ENCODE data around the gene XCR1.
"Not testable (repeated sequence)": the region's sequence is repeated elsewhere in the genome, so short reads cannot be mapped to it uniquely, and the experiment has no call there.

The XCR1 gene

DNA sequence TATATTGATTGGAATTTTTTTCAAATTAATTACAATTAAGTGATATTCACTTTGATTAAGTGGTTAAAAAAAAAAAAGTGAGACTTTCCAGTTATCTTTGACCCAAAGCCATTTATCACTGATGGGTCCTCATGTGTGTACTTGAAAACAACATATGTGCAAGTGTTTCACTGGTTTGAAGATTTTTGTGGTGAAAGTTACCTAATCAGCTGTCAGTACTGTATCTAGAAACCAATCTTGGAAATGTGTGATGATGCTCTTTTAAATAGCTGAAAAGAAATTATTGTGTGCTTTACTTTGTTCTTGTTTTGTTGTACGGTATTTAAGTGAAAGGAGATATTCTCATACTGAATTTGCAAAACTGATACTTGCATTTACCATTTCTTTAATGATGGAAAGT is 11.6 kb upstream of the XCR1 start:
- no peak for DNase-seq (ENCODE audit: low read depth, low spot score)

GRCh38 chr3:46038071-46038470 is 10.8 kb upstream of the XCR1 start:
- not testable (repeated sequence) for DNase-seq (ENCODE audit: low read depth, low spot score)

DNA sequence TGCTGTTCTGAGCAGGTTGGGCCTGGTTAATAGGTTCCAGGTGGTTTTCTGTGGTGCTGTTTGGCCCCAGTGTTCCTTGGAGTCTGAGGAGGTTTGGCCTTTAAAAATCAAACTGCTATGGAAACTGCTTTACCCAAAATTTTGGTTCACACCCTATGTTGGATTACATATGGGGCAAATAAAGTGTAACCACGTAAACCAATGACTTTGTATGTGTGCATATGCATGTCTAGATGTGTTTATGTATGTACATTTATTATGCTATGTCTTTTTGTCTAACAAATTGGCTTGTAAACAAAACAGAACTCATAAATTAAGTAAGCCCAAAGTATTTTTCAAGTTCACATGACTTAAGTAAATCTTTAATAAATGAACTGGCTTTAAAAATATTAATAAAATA is 8.9 kb upstream of the XCR1 start:
- DNase-seq (ENCODE audit: low read depth, low spot score), result no peak

DNA sequence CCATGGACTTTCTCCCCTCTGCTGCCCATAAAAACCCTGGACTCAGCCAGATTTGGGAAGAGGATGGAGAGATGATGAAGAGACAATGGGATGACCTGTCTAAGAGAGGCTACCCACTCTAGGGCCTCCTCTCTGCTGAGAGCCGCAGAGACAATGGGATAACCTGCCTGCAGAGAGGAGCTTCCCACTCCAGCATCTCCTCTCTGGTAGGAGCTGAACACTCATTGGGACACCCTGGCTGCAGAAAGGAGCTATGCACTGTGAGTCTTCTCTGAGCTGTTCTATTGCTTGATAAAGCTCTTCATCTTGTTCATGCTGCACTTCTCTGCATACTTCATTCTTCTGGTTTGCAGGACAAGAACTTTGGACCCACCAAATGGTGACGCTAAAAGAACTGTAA is 4.5 kb upstream of the XCR1 start:
- no peak for DNase-seq (ENCODE audit: low read depth, low spot score)

DNA sequence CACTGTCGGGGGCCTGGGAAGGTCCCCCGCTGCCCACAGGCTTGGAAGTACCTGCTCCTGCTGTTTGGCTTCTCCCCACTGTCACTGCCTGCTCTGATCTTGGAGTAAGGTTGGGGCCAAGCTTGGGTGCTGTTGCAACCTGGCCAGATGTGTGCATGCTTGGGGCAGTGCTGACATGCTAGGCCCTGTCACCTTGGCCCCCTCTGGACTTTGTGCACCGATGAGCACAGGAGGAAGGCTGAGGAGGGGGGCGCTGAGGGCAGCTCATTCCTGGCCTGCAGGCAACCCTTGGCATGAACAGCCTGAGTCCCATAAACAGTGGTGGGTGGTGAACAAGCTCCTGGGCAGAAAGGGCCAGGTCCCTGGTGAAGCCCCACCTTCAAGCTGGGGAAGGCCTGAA is 4.0 kb upstream of the XCR1 start:
- no peak for DNase-seq (ENCODE audit: low read depth, low spot score)

GRCh38 chr3:46030626-46031025 is 3.3 kb upstream of the XCR1 start:
- no peak for DNase-seq (ENCODE audit: low read depth, low spot score)

DNA sequence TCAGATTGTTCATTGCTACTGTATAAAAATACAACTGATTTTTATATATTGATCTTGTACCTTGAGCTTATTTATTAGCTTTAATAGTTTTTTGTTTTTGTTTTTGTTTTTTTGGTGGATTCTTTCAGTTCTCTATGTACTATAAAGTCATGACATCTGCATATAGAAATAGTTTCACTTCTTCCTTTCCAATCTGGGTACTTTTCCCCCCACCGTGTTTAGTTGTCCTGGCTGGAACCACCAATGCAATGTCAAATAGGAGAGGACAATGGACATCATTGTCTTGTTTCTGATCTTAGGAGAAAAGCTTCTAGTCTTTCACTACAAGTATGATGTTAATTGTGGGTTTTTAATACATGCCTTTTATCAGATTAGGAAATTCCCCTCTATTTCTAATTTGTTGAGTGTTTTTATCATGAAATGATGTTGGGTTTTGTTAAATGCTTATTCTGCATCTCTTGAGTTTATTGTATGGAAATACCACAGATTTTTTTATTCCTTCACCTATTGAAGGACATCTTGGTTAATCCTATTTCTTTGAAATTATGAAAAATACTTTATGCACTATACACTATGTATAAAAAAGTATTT is 2.8 kb upstream of the XCR1 start:
- no peak for DNase-seq (ENCODE audit: low read depth, low spot score)

DNA sequence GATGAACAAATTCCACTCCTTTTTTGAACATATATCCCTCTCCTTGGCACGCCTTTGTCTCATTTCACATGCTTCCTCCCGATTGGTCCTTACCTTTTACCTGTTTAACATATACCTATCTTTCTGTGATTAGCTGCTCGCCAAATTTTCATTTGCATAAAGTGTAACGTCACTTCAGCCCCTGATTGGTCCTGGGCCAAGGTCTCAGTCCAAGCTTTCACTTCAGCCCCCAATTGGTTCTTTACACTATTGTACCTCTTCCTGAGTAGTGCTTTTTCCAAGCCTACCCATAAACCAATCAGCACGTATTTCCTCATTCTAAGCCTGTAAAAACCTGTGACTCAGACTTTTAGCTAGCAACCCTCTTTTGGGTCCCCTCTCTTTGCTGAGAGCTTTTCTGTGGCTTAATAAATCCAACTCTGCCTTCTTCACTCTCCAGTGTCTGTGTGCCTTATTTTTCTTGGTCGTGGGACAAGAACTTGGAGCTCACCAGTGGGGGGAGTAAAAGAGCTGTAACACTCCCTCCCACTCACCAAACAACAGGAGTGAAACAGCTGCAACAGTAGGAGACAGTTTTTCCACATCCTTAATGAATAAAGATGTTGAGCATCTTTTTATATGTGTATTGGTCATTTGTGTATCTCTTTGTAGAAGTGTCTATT is 584 bp upstream of the XCR1 start:
- DNase-seq (ENCODE audit: low read depth, low spot score), result no peak

DNA sequence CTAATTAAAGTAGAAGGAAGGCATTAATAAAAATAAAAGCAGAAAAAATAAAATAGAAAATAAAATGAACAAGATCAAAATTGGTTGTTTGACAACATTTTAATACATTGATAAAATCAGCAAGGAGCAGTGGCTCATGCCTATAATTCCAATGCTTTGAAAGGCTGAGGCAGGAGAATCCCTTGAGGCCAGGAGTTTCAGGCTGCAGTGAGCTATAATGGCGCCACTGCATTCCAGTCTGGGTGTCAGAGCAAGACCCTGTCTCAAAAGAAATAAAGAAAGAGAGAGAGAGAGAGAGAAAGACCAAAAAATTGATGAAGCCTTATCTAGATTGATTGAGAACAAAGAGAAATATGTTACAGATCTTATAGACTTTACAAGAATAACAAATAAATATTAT is 2.1 kb downstream of the XCR1 start:
- no peak for DNase-seq (ENCODE audit: low read depth, low spot score)

DNA sequence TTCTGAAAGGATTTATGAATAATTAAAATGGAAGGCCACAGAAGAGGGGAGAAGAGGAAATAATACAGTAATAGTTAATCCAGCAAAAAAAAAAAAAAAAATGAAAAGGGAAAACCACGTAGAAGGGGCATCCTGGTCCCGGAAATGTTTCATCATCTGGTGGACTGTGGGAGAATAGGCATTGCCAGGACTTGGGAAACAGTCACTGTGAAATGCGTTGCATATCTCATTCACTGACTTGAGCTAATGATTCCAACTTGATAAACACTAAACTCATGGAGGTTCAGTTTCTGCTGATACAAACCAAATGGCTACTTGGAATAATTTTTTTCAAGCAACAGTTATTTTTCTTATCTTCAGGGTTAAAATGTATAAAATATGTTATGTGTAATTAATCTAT is 3.2 kb downstream of the XCR1 start:
- no peak for DNase-seq (ENCODE audit: low read depth, low spot score)

GRCh38 chr3:46022909-46023785 is 4.1 kb downstream of the XCR1 start:
- DNase-seq (ENCODE audit: low read depth, low spot score), result no peak

DNA sequence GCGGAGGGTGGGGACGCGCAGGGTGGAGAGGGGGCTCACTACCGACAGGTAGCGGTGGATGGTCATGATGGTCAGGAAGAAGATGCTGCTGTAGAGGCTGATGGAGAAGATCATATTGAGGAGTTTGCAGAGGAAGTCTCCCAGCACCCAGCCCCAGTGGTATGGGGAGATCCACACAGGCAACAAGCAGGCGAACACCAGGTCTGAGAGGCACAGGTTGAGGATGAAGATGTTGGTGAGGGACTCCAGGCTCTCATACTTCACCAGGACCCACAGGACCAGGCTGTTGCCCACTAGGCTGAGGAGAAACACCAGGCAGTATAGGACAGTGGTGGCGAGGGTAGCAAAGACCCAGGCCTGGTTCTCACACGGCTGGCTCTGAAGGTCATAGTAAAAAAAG is 5.8 kb downstream of the XCR1 start:
- no peak for DNase-seq (ENCODE audit: low read depth, low spot score)

GRCh38 chr3:46020766-46021510 is 6.3 kb downstream of the XCR1 start:
- DNase-seq (ENCODE audit: low read depth, low spot score), result no peak

GRCh38 chr3:46019707-46020106 is 7.6 kb downstream of the XCR1 start:
- no peak for DNase-seq (ENCODE audit: low read depth, low spot score)

DNA sequence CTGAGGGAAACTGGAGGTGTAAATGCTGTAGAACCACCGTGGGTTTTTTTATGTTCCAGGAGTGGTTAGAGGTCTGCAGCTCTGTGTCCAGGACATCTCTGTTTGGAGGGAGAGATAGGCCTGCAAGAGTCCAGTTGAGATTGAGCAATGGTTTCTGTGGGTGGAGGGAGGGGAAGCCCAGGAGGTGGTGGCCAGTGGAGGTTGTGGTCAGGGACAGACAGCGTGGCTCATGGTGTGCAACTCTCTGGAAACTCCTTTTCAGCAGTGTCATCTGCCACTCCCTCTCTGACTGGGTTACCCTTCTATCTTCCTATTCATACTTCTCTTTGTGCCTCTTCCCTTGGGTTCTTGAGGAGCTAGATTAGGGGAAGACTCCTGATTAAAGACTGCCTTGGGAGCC is 9.6 kb downstream of the XCR1 start:
- no peak for DNase-seq (ENCODE audit: low read depth, low spot score)

DNA sequence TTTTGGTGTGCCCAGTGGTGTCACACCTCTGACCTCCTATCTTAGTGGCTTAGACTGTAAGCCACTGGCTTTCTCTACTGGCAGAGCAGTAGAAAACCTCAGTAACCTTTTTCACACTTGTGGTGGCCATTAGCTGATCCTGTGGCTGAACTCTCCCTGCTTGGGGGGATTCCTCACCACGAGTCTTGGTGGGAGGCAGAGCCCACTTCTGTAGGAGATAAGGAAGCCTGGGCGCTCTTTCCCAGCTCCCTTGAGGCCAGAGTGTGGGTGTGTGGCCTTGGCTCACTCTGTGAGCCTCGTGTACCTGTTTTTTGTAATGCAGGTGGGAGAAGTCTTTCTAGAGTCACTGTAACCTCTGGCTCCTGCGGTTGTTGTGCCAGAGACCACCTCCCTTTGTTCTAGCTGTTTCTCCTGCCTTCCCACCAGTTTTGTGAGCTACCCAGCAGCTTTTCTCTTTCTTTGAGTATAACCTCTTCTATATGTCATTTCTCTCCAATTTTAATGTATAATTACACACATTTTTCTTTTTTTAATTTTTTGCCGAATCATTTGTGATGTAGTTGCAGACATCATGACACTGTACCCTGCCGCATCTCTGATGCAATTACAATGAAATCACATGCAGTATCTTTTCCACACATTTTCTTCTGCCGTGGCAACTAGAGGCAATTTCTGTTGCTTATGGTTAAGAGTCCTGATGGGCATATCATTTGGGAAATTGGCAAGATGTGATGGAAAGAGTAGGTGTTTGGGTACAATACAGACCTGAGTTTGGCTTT is 13.8 kb downstream of the XCR1 start:
- no peak for DNase-seq (ENCODE audit: low read depth, low spot score)

DNA sequence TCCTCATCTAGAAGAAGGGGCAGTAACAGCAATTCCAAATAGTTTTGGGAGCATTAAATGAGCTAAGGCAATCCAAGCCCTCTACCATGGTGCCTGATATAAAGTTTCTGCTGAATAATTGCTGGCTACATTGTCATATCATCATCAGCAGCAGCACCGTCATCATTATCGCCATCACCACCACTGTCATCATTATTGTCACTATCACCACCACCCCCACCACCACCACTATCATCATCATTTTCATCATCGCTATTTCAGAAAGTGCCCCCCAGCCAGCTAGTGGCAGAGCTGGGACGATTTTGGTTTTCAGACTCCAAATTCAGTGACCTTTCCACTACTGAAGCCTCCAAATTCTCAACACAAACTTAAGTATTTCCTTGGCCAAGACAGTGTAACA is 15.0 kb downstream of the XCR1 start:
- no peak for DNase-seq (ENCODE audit: low read depth, low spot score)

DNA sequence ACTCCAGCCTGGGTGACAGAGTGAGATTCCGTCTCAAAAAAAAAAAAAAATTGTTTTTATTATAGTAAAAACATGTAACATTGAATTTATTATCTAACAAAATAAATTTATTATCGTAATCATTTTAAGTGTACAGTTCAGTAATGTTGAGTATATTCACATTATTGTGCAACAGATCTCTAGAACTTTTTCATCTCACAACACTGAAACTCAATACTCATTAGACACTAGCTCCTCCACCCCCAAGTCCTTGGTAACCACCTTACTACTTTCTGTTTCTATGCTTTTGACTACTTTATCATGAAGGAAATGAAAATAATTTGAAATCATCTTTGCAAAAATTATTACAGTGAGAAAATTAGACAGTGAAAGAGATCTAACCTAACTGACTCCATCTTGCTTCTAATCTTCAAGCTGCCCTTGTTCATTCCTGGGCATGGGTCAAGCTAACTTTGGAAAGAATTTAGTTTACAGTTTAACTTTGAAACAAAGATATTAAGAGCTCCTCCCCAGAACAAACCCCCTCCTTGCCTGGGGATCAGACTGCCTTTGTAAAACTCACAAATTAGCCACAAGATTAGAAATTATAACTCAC is 16.7 kb downstream of the XCR1 start:
- no peak for DNase-seq (ENCODE audit: low read depth, low spot score)

DNA sequence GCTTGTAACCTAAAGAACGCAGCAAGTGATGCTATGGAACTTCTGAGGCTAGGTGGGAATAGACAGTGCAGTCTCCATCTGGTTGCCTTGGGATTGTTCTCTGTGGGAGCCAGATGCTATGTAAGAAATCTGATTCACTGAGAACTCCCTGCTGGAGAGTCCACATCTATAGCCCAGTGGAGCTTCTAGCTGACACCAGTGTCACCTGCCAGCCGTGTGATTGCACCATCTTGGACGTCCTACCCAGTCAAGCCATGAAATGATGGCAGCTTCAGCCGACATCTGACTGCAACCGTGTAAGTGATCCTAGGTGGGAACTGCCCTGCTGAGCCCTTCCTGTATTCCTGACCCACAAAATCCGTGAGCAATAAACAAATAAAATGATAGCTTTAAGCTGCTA is 19.2 kb downstream of the XCR1 start:
- no peak for DNase-seq (ENCODE audit: low read depth, low spot score)

GRCh38 chr3:46007280-46007679 is 20.0 kb downstream of the XCR1 start:
- no peak for DNase-seq (ENCODE audit: low read depth, low spot score)

Measured in brain pericyte (primary cell).